ENCODE results near the gene PDE1A.

The PDE1A gene

DNA sequence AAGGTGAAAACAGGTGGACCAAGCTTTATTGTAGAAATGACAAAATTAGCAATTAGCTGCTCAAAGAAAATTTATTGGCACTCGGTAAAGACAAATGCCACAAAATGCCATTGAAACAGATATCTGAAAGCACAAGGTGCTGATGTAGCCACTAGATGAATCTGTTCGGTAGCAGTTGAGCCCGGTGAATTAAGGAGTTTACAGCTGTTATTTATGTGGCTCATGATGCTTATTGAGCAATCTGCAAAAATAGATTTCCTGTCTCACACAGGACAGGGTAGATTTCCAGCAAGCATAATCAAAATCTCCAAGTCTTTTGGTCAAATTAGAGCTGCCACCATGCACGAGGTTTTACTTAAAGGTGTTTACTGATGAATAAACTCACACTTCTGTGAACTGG lies 259.0 kb downstream of the PDE1A start:
- peak overlapping the region in 1 of 2 donors; percentile 32 for H3K27ac ChIP-seq
- intact Hi-C loops (cut with DNase I; ENCODE audit: low total_unique reads), result no loop called here
- no peaks in the 10 kb centered on the region for H3K36me3 ChIP-seq
- DNase-seq, result no peak
- H3K27me3 ChIP-seq, result no peaks in the 10 kb centered on the region
- no peaks in the 10 kb centered on the region for H3K9me3 ChIP-seq
- H3K4me1 ChIP-seq, result peaks cover 0 to 43% (median 9%) of the 10 kb centered on the region in 4 donors
- no peak overlapping the region for H3K4me3 ChIP-seq
- TF ChIP-seq, protein P1, sequence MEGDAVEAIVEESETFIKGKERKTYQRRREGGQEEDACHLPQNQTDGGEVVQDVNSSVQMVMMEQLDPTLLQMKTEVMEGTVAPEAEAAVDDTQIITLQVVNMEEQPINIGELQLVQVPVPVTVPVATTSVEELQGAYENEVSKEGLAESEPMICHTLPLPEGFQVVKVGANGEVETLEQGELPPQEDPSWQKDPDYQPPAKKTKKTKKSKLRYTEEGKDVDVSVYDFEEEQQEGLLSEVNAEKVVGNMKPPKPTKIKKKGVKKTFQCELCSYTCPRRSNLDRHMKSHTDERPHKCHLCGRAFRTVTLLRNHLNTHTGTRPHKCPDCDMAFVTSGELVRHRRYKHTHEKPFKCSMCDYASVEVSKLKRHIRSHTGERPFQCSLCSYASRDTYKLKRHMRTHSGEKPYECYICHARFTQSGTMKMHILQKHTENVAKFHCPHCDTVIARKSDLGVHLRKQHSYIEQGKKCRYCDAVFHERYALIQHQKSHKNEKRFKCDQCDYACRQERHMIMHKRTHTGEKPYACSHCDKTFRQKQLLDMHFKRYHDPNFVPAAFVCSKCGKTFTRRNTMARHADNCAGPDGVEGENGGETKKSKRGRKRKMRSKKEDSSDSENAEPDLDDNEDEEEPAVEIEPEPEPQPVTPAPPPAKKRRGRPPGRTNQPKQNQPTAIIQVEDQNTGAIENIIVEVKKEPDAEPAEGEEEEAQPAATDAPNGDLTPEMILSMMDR (IDR thresholded peaks at IDR 0.05), result no peak

DNA sequence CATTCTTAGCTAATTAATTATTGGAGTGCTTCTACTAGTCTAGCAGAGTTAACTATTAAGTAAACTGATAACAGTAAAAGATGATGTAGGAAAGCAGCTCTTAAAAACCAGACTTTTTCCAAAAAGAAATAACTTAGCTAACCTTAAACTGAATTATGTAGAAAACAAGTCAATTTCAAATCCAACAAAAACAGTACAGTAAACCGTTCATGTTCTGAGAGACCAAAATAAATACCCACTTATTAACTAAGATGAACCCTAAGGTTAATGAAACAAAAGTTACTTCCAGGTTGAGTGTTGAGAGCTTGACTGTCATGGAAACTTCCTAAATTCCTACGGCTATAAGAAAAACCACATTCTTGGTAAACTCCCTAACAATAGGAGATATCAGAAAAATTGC lies 260.0 kb downstream of the PDE1A start:
- DNase-seq, result no peak

DNA sequence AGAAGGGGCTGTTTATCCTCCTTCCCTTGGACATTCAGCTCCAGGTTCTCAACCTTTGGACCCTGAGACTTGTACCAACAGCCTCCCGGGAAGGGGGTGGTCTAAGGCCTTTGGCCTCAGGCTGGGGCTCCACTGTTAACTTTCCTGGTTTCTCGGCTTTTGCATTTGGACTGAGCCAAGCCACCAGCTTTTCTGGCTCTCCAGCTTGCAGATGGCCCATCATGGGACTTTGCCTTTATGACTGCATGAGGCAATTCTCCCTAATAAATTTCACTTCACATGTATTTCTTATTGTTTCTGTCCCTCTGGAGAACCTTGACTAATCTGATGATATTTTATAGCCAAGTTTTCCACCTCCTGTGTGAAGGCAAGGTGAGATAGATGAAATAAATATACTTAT lies 260.4 kb downstream of the PDE1A start:
- TF ChIP-seq, protein P1 (IDR thresholded peaks at IDR 0.05), result no peak
- Histone ChIP-seq H3K4me1 (peaks cover 0 to 43% (median 9%) of the 10 kb centered on the region in 4 donors), H3K27me3 (no peaks in the 10 kb centered on the region), H3K36me3 (no peaks in the 10 kb centered on the region), H3K27ac (peak overlapping the region; percentile 21 to 32), H3K4me3 (no peak overlapping the region), H3K9me3 (no peaks in the 10 kb centered on the region)
- intact Hi-C loops (cut with DNase I; ENCODE audit: low total_unique reads), result no loop called here
- DNase-seq, result no peak

More for the DNA sequence above, 260.0 kb downstream of the PDE1A start:
- Histone ChIP-seq H3K36me3 (no peaks in the 10 kb centered on the region), H3K27me3 (no peaks in the 10 kb centered on the region), H3K9me3 (no peaks in the 10 kb centered on the region), H3K27ac (peak overlapping the region; percentile 21 to 32), H3K4me3 (no peak overlapping the region), H3K4me1 (peaks cover 0 to 43% (median 9%) of the 10 kb centered on the region in 4 donors)
- TF ChIP-seq, protein P1 (IDR thresholded peaks at IDR 0.05), result no peak
- intact Hi-C loops (cut with DNase I; ENCODE audit: low total_unique reads), result no loop called here

DNA sequence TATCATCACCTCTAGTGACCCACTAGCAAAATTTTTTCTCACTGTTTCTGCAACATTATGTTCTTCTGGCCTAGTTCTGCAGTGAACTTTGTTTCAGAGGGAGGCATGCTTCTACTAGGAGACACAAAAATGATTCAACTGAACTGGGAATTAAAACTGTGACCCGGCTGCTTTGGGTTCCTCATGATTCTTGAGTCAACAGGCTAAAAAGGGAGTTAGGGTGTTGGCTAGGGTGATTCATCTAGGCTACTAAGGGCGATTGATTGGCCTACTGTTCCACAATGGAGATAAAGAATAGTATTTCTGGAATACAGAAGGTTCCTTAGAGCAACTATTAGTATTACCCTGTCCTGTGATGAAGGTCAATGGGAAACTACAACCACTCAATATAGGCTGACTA lies 261.6 kb downstream of the PDE1A start:
- TF ChIP-seq, protein P1 (IDR thresholded peaks at IDR 0.05), result no peak
- Histone ChIP-seq H3K27me3 (no peaks in the 10 kb centered on the region), H3K27ac (peak overlapping the region; percentile 37 to 45), H3K9me3 (no peaks in the 10 kb centered on the region), H3K36me3 (no peaks in the 10 kb centered on the region), H3K4me1 (peaks cover 0 to 43% (median 9%) of the 10 kb centered on the region in 4 donors), H3K4me3 (no peak overlapping the region)
- intact Hi-C loops (cut with DNase I; ENCODE audit: low total_unique reads), result no loop called here
- no peak for DNase-seq

DNA sequence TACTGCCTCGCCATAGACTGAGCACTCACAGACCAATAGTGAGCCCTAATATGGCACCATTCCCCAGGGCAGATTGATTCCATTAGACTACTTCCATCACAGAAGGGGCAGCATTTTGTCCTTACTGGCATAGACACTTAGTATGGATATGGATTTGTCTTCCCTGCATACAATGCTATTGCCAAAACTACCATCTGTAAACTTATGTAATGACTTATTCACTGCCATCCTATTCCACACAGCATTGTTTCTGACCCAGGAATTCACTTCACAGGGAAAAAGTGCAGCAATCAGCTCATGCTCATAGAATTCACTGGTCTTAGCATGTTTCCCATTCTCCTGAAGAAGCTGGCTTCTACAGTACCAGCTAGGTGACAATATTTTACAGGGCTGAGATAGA lies 262.1 kb downstream of the PDE1A start:
- no peak overlapping the region for H3K4me3 ChIP-seq
- H3K36me3 ChIP-seq, result no peaks in the 10 kb centered on the region
- DNase-seq, result no peak
- no peaks in the 10 kb centered on the region for H3K9me3 ChIP-seq
- H3K4me1 ChIP-seq, result peaks cover 0 to 43% (median 9%) of the 10 kb centered on the region in 4 donors
- intact Hi-C loops (cut with DNase I; ENCODE audit: low total_unique reads), result no loop called here
- peak overlapping the region; percentile 37 to 45 for H3K27ac ChIP-seq
- TF ChIP-seq, protein P1 (IDR thresholded peaks at IDR 0.05), result no peak
- H3K27me3 ChIP-seq, result no peaks in the 10 kb centered on the region

DNA sequence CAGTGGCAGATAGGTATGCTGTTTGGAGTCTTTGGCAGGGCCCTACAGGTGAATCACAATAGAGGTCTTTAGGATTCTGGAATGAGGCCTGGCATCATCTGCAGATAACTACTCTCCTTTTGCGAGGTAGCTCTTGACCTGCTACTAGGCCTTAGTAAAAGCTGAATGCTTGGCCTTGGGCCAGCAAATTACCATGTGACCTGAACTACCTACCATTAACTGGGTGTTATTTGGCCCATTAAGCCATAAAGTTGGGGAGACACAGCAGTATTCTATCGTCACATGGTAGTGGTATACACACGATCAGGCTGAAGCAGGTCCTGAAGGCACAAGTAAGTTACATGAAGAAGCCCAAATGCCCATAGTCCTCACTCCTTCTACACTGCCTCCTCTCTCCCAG lies 263.0 kb downstream of the PDE1A start:
- Histone ChIP-seq H3K4me1 (peaks cover 0 to 43% (median 9%) of the 10 kb centered on the region in 4 donors), H3K9me3 (no peaks in the 10 kb centered on the region), H3K27me3 (no peaks in the 10 kb centered on the region), H3K36me3 (no peaks in the 10 kb centered on the region), H3K4me3 (no peak overlapping the region), H3K27ac (no peak overlapping the region)
- no peak for DNase-seq
- intact Hi-C loops (cut with DNase I; ENCODE audit: low total_unique reads), result no loop called here
- TF ChIP-seq, protein P1 (IDR thresholded peaks at IDR 0.05), result no peak
